GM18517 (cell line): ENCODE results near the gene ME3.

ENCODE experiments used
- ATAC-seq: cut with Tn5 transposase; IDR thresholded peaks from one replicate; pipeline ENCODE4 v1.9.1; 2021; ENCODE audit warnings: mild to moderate bottlenecking, moderate library complexity; ENCODE audit not compliant: unreplicated experiment

ME3 gene

DNA sequence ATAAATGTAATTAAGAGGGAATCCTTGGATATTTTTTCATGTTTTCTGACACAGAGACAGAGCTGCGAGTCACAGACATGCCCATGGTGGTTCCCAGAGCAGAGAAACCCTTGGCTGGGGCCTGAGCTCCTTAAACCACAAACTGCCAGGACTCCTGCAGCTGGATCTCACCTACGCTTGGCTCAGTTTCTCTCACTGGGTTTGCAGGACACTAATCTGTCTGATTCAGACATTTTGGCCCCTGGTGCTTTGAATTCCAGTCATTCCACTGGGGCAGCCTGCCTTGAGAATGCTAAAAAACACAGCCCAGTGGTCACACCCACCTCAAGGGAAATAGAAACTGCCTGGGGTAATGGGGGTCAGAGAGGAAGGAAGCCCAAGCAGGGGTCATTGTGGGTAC is 175.1 kb downstream of the ME3 start:
- ATAC-seq: no peak

DNA sequence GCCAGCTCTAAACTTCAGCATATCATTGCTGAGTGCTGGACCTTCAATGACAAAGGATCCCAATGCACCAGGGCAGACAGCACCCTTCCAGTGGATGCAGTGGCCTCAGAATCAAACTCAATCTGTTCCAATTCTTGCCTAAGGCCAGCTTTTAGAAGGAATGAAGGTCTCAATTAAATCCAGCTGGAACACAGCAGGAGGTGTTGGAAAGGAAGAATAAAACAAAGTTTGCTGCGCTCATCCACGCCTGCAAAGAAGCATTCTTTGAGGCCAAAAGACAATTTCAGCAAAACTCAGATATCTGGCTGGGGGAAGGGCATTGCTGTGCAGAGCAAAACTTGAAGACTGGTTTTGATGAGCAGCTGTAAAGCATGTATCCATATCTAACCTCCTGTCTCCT is 177.1 kb downstream of the ME3 start:
- no peak for ATAC-seq

DNA sequence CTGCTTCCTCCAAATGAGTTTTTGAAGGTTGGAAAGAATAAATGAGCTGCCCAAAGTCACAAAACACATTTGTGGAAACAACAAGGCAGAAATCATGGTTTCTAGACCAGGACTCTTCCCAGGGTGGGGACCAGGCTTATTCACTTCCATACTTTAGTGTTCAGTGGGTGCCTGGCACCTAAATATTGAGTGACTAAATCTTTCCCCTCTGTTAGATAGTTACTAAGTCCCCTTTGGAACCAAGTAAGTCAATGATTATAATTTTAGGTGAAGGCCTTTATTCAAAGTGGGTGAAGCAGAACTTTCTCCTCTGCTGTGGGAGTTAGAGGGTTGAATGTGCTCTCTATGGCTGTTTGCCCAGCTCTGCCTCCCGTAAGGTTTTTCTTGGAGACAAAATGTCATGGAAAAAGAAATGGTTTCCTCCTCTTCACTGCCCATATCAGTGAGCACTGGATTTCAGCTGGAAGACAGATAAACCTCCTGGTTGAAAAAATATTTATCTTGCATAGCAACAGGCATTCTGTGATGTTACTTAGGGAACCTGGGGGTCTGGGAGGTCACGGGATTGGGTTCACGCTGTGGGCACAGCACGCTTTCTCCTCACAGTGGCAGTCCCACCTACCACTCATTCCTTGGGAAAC is 179.9 kb downstream of the ME3 start:
- ATAC-seq: no peak

DNA sequence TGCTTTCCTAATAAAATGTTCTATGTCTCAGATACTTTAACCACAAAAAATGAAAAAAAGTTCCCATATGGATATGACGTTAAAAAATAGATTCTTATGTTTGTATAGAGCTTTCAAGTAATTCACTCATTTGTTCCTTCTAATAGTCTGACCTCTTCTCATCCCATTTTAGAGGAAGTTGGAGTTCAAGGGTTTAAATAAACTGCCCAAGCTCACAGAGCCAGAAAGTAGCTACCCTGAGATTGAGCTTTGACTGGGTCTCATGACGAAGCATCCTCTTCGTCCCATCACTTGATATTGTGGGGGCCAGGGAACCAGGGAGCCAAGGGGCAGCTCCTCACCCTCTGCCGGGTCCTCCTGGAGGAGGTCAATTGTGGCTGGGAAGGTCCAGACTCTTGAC is 181.4 kb downstream of the ME3 start:
- no peak for ATAC-seq

DNA sequence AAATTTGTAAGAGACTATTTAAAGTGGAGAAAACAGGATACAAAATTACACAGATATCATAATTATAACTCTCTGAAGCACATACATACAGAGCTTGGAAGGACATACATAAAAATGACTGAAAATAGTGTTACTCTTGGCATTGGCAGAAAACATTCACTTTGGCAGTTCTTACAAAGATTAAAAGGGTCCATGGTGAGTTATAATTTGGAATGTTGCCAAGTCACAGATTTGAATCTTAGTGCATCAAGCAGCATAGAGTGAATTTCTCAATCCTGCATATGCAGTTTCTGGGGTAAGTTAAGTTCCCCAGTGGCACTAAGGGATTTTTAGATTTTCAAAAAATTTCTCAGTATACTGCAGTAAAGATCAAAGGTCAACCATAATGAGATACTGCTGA is 181.8 kb downstream of the ME3 start:
- ATAC-seq: no peak

DNA sequence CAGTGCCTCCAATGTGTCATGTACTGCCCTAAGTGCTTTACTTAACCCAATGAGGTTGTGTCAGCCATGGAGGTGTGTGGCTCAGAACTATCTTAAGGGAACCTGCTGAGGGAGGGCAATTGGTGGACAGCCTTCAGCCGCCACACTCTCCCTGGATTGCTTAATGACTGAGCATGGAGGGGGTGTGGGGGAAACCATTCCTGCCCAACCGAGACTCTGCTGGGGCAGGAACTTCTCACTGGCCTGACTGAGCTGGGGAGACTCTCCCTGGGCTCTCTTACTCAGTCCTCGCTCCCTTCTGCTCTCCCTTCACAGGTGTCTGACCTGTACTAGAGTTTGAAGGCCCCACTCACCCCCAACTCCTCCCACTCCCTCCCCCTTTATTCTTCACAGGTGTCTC is 183.0 kb downstream of the ME3 start:
- no peak for ATAC-seq

DNA sequence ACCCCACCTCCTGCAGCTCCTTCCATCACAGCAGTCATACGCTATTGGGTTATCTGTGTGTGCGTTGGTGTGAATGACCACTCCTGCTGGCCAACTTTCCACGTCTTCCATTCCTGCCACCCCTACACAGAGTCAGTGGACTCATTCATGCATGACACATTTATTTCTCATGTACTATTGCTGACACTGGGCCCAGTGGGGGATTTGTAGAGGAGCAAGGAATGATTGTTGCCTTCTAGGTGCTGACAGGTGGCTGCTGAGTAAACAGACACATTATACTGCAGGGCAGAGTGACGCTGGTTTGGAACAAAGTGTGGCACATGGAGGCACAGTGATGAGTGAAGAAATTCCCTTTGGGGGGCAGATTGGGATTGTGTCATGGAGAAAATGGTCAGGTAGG is 183.9 kb downstream of the ME3 start:
- no peak for ATAC-seq

DNA sequence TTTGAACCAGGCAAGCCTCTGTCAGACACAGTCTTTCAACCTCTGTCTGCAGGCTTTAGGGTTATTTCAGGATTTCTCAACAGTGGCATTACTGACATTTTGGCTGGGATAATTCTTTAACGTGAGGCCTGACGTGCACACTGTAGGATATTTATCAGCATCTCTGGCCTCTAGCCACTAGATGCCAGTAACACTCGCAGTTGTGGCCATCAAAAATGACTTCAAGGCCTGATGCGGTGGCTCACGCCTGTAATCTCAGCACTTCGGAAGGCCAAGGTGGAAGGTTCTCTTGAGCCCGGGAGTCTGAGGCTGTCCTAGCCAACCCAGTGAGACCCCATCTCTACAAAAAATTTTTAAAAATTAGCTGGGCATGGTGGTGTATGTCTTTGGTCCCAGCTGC is 184.7 kb downstream of the ME3 start:
- no peak for ATAC-seq

DNA sequence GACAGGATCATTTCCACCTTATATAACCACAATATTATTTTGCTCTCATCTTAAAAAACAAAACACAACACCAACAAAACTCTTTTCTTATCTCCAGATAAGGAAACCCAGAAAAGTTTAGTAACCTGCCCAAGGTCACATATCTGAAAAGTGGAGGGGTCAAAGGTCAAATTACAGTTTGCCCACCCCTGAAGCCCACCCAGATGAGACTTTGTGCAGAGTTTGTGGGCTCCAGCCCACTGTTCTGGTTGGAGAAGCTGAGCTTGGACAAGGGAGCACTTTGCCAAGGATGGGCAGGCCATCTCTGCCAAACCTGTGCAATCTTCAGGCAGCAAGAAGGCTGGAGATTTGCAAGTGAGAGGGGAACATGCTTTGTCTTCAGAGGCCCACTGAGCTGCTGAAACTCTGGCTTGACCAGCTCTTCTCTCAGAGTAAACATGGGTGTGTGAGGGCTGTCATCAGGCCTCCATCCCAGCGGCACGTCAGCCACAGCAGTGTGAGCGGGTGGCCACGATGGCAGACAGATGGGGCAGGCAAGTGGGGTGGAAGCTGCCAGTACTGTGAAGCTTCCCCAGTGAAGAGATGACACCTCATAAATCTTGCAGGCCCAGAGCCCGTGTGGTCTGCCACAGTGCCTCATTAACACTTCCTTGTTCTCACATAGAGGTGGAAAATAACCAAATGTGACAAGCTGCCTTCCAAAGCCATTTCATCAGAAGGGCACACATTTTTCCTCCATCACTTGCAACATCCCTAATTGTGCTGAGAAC is 186.0 kb downstream of the ME3 start:
- no peak for ATAC-seq

DNA sequence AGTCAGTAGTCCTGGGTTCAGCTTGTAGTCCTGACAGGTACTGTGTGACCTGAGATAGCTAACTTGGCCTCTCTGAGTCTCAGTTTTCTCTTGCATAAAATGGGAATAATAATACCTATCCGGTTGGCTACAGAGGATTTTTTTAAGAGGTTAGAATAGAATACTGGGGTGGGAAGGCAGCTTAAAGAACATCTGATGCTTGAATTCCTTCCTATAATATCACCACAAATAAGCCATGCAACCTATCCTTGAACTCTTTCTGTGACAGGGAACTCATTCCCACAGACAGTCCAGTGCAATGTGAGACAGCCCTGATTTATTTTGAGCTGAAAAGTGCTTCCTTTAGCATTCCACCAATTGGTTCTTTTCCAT is 187.6 kb downstream of the ME3 start:
- no peak for ATAC-seq

DNA sequence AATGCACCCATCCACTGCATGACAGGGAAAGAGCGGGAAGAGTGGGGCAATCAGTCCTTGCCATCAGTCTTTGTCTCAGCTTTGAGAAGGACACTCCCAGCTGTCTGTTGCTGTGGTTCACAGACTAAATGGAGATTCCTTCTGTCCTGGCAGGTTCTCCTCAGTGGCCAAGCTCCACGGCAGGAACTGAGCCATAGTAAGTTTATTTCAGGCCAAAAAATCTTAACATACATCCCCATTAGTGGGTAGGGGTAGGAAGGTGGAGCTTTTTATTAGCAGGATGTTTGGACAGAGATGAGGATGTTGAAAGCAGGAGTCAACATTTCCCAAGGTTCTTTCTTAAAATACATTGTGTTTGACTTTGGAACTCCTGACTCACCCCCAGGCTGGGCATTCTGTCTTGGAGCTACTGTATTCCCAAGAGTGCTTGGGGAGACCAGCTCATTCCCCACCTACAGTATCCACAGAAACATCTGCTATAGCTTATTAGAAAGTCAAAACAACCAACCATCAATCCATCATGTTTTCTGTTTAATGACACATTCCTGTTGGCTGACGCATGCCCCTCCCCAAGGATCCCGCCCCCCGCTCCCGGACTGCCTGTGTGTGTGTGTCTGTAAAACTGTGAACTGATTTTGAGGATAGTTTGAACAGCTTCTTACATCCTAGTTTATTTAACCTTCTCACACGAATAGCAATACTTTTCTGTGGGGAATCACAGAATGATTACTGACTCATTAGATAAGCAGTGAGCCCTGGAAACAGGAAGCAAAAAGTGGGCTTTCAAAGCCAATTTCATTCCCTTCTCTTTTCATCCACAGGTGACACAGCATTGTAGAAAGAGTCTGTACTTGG is 188.2 kb downstream of the ME3 start:
- ATAC-seq: no peak

DNA sequence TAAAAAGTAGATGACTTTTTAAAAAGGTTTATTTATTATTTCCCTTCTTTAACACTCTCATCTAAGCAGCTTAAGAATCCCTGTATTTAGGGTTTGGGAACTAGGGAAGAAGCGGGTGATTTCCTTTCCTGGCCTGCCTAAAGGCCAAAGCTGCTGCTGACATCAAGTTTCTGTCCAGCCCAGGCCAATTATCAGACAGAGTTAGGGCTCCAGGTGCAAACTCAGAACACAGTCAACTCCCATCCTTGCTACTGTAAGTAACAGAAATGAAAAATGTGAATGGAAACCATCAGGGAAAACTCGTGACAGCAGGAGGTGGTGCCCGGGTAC is 188.8 kb downstream of the ME3 start:
- no peak for ATAC-seq

DNA sequence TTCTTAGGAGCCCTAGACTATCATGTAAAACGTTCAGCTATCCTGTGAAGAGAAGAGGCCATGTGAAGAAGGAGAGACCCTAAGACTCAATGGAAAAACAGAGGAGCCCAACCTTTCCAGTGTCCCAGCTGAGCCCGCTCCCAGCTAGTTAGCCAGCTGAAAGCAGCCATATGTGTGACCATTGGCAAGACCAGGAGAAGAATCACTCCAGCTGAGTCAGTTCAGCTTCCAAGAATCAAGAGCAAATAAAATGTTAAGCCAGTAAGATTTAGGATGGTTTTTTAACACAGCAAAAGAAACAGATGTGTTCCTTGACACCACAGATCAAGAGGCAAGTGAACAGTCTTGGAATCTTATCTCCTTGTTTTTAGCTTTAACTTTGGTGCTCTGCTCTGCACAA is 189.7 kb downstream of the ME3 start:
- ATAC-seq: no peak

DNA sequence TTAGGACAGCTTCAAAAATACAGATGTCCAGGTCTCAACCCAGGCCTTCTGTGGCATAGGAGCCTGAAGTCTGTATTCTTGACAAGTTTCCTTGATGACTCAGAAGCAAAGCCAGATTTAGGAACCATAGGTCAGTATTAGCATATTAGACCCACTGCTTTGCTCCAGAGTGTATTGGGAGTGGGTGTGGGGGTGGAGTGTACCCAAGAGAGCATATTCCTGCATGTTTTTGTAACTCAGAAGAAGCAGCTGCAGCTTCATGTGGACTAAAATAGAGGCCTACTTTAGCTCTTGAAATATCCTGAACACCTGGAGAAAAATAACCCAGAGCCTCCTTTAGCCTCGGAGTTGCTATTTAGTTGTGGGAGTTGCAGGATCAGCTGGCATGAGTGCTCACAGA is 191.0 kb downstream of the ME3 start:
- ATAC-seq: no peak

DNA sequence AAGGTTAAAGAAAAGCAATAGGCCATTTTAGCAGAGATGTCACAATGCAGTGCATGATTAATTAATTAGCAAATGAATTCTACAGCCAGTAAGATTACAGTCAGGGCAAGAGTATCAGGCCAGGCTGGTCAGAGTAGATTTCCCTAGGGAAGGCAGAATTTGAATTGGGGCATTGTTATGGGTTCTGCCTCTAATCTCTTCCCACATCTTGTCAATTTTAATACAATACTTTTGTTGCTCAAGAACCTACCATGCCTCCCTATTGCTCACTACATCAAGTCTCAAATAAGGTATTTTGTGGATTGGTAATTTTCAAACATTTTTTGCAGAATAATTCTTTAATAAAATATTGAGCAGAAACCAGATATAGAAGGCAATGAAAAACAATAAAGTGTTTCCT is 194.1 kb downstream of the ME3 start:
- ATAC-seq: no peak

DNA sequence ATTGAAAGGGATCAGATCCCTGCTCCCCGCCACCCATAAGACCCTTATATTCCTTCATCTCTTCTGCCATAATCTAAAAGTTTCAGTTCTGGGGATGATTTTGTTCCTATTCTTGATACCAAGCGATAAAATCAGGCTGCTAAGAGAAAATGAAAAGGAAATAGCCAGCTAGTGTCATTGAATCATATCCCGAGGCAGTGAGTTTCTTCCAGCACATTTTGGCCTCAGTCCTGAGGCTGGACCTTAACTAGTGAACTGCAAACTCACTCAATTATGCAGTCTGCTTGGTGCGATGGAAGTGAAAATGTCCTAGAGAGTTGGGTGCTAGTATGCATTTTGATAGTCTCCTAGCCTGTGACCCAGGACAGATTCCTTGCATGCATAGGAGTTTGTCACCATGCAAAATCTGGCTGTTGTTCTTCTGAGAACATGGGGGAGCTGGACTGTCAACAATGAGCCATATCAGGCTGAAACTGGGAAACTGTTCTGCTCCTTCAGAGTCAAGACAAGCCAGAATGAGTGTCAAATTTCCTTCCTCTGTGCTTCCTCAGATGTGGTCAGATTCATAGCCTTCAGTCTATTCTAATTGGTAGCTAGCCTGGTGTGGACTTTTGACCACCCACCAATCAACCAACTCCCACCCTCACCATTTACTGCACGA is 194.8 kb downstream of the ME3 start:
- no peak for ATAC-seq

DNA sequence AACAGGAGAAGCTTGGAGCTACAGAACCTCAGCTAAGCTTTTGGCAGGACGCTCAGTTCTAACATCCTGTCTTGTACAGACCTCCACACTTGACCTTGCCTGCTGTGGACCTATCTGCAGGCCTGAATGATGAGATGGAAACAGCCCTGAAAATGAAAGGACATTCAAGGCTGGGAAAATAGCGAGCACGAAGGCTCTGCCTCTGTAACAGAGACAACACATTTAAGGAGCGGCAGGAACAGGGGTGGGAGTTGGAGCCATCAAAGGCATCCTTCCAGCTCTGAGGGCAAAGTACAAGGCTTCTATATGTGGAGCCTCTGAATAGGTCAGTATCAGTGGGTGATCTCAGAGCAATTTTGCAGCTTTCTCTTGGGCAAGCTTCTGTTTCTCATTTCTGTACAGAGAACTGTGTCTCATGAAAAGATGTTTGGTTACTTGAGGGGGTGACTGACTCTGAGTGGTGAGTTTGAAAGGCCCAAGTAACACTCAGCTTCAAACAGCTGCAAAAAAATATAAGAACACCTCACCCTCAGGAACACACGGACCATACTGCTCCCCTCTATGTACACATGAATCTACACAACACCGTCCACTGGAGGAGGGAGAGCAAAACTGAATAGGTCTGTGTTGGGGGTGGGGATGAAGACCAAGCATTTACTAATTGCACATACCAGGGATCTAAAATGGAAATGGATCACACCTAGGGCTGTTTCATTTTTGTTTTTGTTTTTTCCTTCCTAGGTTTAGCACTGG is 196.1 kb downstream of the ME3 start:
- ATAC-seq: no peak

DNA sequence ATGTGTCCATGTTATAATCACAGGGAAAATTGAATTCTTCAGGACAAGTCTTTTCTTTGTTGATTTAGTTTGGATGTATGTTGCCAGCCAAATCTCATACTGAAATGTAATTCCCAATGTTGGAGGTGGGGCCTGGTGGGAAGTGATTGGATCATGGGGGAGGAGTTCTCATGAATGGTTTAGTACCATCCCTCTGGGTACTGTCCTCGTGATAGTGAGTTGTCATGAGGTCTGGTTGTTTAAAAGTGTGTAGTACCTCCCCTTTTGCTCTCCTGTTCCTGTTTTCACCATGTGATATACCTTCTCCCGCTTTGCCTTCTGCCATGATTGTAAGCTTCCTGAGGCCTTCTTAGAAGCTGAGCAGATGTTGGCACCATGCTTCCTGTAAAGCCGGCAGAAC is 197.4 kb downstream of the ME3 start:
- ATAC-seq: no peak

DNA sequence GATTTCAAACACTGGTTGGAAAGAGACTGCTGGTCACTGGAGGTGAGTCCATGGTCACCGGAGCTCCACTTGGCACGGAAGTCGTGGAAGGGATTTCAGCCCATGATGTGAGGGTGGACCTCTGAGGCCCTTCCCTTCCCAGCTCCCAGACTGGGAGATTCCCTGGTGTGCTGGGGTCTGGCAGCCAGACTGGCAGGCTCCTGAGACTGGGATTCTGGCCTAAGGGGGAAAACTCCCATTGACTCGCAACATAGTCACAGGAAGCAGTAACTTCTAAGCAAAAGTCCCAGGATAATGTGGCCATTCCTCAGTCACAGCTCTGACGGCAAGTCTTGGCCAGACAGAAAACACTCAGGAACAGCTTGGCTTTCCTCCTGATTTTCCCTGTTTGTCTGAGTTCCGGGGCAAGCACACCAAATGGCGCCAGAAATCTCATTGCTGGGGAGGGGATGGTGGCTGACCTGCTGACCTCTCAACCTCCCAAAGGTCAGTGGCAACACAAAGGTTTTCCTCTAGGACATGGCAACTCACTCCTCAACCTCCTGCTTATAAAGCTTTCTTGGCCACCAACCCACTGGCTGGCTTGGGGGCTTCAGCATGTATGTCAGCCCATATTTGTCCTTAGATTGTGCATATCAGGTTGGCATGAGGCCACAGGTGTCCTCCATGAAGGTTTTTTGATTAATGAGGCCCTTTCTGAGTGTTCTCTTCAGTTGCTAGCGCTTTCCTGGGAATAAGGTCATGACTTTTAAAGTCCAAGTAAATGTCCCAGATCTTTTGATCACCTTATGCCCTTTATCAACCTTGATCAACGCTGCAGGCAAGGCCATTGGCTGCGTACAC is 198.2 kb downstream of the ME3 start:
- ATAC-seq: no peak
